H4 (cell line): ENCODE results near the gene TRIM39. TPM values are rescaled to one million over a fixed set of nuclear protein-coding genes. Genes with fewer than 3 reads are reported as not detected.

Source experiments
- DNase-seq: peaks from one replicate; pipeline ENCODE4 v3.0.0-alpha.2; 2015; ENCODE audit warnings: low spot score
- total RNA-seq: library from RNA; depleted of rRNA; stranded (reverse); fragments of >200 nt; shearing (Covaris generic); gene quantifications from 2 replicates; pipeline ENCODE4 v1.2.3, GENCODE V29; 2014

Gene TRIM39
- total RNA-seq, 1 experiment from 2014 or later, result 11.2 TPM

- no peak for DNase-seq
These were observed 562 bp downstream of the TRIM39 start for GRCh38 chr6:30327232-30327746.

- DNase-seq, result no peak
These were observed 1.7 kb downstream of the TRIM39 start for GRCh38 chr6:30328397-30328796.

GRCh38 chr6:30329331-30329730 is 2.6 kb downstream of the TRIM39 start:
- no peak for DNase-seq

- no peak for DNase-seq
These were observed 5.3 kb downstream of the TRIM39 start for GRCh38 chr6:30331981-30332380.

GRCh38 chr6:30334075-30334783 is 7.5 kb downstream of the TRIM39 start:
- DNase-seq, result no peak

- DNase-seq, result no peak
These were observed 13.9 kb downstream of the TRIM39 start for GRCh38 chr6:30340589-30341054.

- no peak for DNase-seq
These were observed 14.5 kb downstream of the TRIM39 start for GRCh38 chr6:30341218-30341617.

GRCh38 chr6:30341728-30342127 is 15.0 kb downstream of the TRIM39 start:
- DNase-seq, result no peak

GRCh38 chr6:30344191-30344867 is 17.6 kb downstream of the TRIM39 start:
- no peak for DNase-seq

GRCh38 chr6:30344868-30345671 is 18.3 kb downstream of the TRIM39 start, which contains the start of gene RPP21:
TSS of gene RPP21 (plus strand) at chr6:30345156. CDS start at chr6:30345172, 16 bp downstream.
- DNase-seq, result peak; percentile 67

GRCh38 chr6:30345852-30346251 is 19.1 kb downstream of the TRIM39 start:
- DNase-seq, result no peak

- DNase-seq, result no peak
These were observed 22.2 kb downstream of the TRIM39 start for GRCh38 chr6:30348957-30349356.

GRCh38 chr6:30349421-30350177 is 22.9 kb downstream of the TRIM39 start:
- DNase-seq, result no peak

GRCh38 chr6:30350524-30350923 is 23.8 kb downstream of the TRIM39 start:
- DNase-seq, result peak; percentile 44

- no peak for DNase-seq
These were observed 25.8 kb downstream of the TRIM39 start for GRCh38 chr6:30352550-30352949.

- no peak for DNase-seq
These were observed 28.6 kb downstream of the TRIM39 start for GRCh38 chr6:30355281-30355680.

- DNase-seq, result no peak
These were observed 29.8 kb downstream of the TRIM39 start for GRCh38 chr6:30356536-30356935.

GRCh38 chr6:30357678-30358540 is 31.2 kb downstream of the TRIM39 start:
- DNase-seq, result peak; percentile 47

- DNase-seq, result no peak
These were observed 32.5 kb downstream of the TRIM39 start for GRCh38 chr6:30359276-30359675.

- DNase-seq, result no peak
These were observed 33.4 kb downstream of the TRIM39 start for GRCh38 chr6:30360139-30360538.
